SKM-1 treated with dmso at 0.1 percent for 144 hours (cell line): ENCODE data around the gene KLK15.

Source experiments
- DNase-seq: peaks from one replicate; lab custom pipeline; 2025; ENCODE audit not compliant: unreplicated experiment; lab: John Stamatoyannopoulos, UW

Gene KLK15

GRCh38 chr19:50833117-50833801, at the start of gene KLK15:
TSS of gene KLK15 (minus strand) at chr19:50833574. CDS start at chr19:50831492, 2,082 bp downstream.
- no peak for DNase-seq

- no peak for DNase-seq
Observed at GRCh38 chr19:50882188-50882587, 48.8 kb upstream of the KLK15 start.

- DNase-seq, result no peak
Observed at GRCh38 chr19:50880241-50880640, 46.9 kb upstream of the KLK15 start.

- no peak for DNase-seq
Observed at GRCh38 chr19:50878851-50879250, 45.5 kb upstream of the KLK15 start.

- no peak for DNase-seq
Observed at GRCh38 chr19:50877338-50877737, 44.0 kb upstream of the KLK15 start.

GRCh38 chr19:50876456-50876855, 43.1 kb upstream of the KLK15 start:
- DNase-seq, result no peak

GRCh38 chr19:50875795-50876422, 42.5 kb upstream of the KLK15 start:
- no peak for DNase-seq

GRCh38 chr19:50874211-50874610, 40.8 kb upstream of the KLK15 start:
- no peak for DNase-seq

GRCh38 chr19:50873056-50873455, 39.7 kb upstream of the KLK15 start, which contains the start of gene KLK2:
TSS of gene KLK2 (plus strand) at chr19:50873439. CDS start at chr19:50873474, 35 bp downstream.
- no peak for DNase-seq

GRCh38 chr19:50870417-50871089, 37.2 kb upstream of the KLK15 start:
- no peak for DNase-seq

GRCh38 chr19:50869479-50869878, 36.1 kb upstream of the KLK15 start:
- DNase-seq, result no peak

- no peak for DNase-seq
Observed at GRCh38 chr19:50861496-50862286, 28.3 kb upstream of the KLK15 start.

GRCh38 chr19:50861010-50861409, 27.6 kb upstream of the KLK15 start:
- no peak for DNase-seq

- no peak for DNase-seq
Observed at GRCh38 chr19:50859849-50860248, 26.5 kb upstream of the KLK15 start.

- no peak for DNase-seq
Observed at GRCh38 chr19:50858886-50859285, 25.5 kb upstream of the KLK15 start.

- DNase-seq, result no peak
Observed at GRCh38 chr19:50857366-50857765, 24.0 kb upstream of the KLK15 start.

GRCh38 chr19:50854636-50855410, 21.4 kb upstream of the KLK15 start, which contains the start of gene KLK3:
TSS of gene KLK3 (plus strand) at chr19:50854915. CDS start at chr19:50854956, 41 bp downstream.
- DNase-seq, result no peak

- DNase-seq, result no peak
Observed at GRCh38 chr19:50851620-50852019, 18.2 kb upstream of the KLK15 start.

- no peak for DNase-seq
Observed at GRCh38 chr19:50850738-50851137, 17.4 kb upstream of the KLK15 start.

GRCh38 chr19:50844296-50844935, 11.0 kb upstream of the KLK15 start:
- DNase-seq, result no peak
